Stimulated activated memory B cell treated with anti-CD40 and anti-IgM and Interleukin-4, amounts not matched to agents 10 μg/mL and 1 μg/mL and 100 μg/mL, for 72 hours (primary cell): ENCODE results near the gene RSPH3.

Experiments used
- ATAC-seq: fragments of 150-1000 bp; cut with Tn5 transposase; 2 replicates; pipeline ENCODE4 v1.10.0; 2021
- H3K27ac Mint-ChIP-seq: one replicate; pipeline ENCODE4 v1.8.0; 2022; ENCODE audit warnings: mild to moderate bottlenecking, mixed read lengths
- H3K27me3 Mint-ChIP-seq: one replicate; pipeline ENCODE4 v1.8.0; 2022; ENCODE audit warnings: mixed read lengths
- H3K36me3 Mint-ChIP-seq: one replicate; pipeline ENCODE4 v1.8.0; 2022; ENCODE audit warnings: mixed read lengths
- H3K4me1 Mint-ChIP-seq: one replicate; pipeline ENCODE4 v1.8.0; 2022; ENCODE audit warnings: mixed read lengths
- H3K4me3 Mint-ChIP-seq: one replicate; pipeline ENCODE4 v1.8.0; 2022; ENCODE audit warnings: mild to moderate bottlenecking, moderate library complexity, mixed read lengths
- H3K9me3 Mint-ChIP-seq: one replicate; pipeline ENCODE4 v1.8.0; 2022; ENCODE audit warnings: mixed read lengths

Gene RSPH3

GRCh38 chr6:158939255-158940159 lies 60.5 kb downstream of the RSPH3 start:
- Mint-ChIP-seq H3K4me3 (peak overlapping the region; percentile 76), H3K36me3 (peaks cover 9% of the 10 kb centered on the region), H3K27ac (peak overlapping the region; percentile 82), H3K27me3 (no peaks in the 10 kb centered on the region), H3K9me3 (peaks cover 6% of the 10 kb centered on the region), H3K4me1 (peaks cover 15% of the 10 kb centered on the region)
- ATAC-seq: peak; percentile 73

GRCh38 chr6:158938811-158939254 lies 61.2 kb downstream of the RSPH3 start:
- Mint-ChIP-seq H3K9me3 (peaks cover 6% of the 10 kb centered on the region), H3K27me3 (no peaks in the 10 kb centered on the region), H3K4me1 (peaks cover 15% of the 10 kb centered on the region), H3K27ac (peak overlapping the region; percentile 82), H3K4me3 (peak overlapping the region; percentile 76), H3K36me3 (peaks cover 9% of the 10 kb centered on the region)
- ATAC-seq: peak; percentile 70

GRCh38 chr6:158938220-158938619 lies 61.8 kb downstream of the RSPH3 start:
- H3K27ac Mint-ChIP-seq: peak overlapping the region; percentile 82
- peaks cover 4% of the 10 kb centered on the region for H3K9me3 Mint-ChIP-seq
- H3K4me1 Mint-ChIP-seq: peaks cover 15% of the 10 kb centered on the region
- no peak for ATAC-seq
- peak overlapping the region; percentile 4 for H3K4me3 Mint-ChIP-seq
- H3K27me3 Mint-ChIP-seq: no peaks in the 10 kb centered on the region
- H3K36me3 Mint-ChIP-seq: peaks cover 9% of the 10 kb centered on the region

GRCh38 chr6:158934157-158934556 lies 65.8 kb downstream of the RSPH3 start:
- Mint-ChIP-seq H3K4me1 (peaks cover 6% of the 10 kb centered on the region), H3K27me3 (no peaks in the 10 kb centered on the region), H3K36me3 (no peaks in the 10 kb centered on the region), H3K4me3 (no peak overlapping the region), H3K9me3 (no peaks in the 10 kb centered on the region), H3K27ac (no peak overlapping the region)
- no peak for ATAC-seq

GRCh38 chr6:158933079-158933595 lies 66.9 kb downstream of the RSPH3 start:
- Mint-ChIP-seq H3K4me1 (no peaks in the 10 kb centered on the region), H3K4me3 (no peak overlapping the region), H3K27me3 (no peaks in the 10 kb centered on the region), H3K9me3 (no peaks in the 10 kb centered on the region), H3K36me3 (no peaks in the 10 kb centered on the region), H3K27ac (no peak overlapping the region)
- no peak for ATAC-seq

- no peak for ATAC-seq
- peaks cover 6% of the 10 kb centered on the region for H3K4me1 Mint-ChIP-seq
- no peaks in the 10 kb centered on the region for H3K27me3 Mint-ChIP-seq
- no peak overlapping the region for H3K27ac Mint-ChIP-seq
- H3K36me3 Mint-ChIP-seq: no peaks in the 10 kb centered on the region
- peaks cover 4% of the 10 kb centered on the region for H3K9me3 Mint-ChIP-seq
- no peak overlapping the region for H3K4me3 Mint-ChIP-seq
Observed at GRCh38 chr6:158928068-158928467, 71.9 kb downstream of the RSPH3 start.

- Mint-ChIP-seq H3K9me3 (peaks cover 4% of the 10 kb centered on the region), H3K27me3 (no peaks in the 10 kb centered on the region), H3K36me3 (no peaks in the 10 kb centered on the region), H3K27ac (no peak overlapping the region), H3K4me1 (peaks cover 16% of the 10 kb centered on the region), H3K4me3 (no peak overlapping the region)
- no peak for ATAC-seq
Observed at GRCh38 chr6:158926414-158926813, 73.6 kb downstream of the RSPH3 start.

GRCh38 chr6:158924499-158925455 lies 75.2 kb downstream of the RSPH3 start:
- H3K36me3 Mint-ChIP-seq: no peaks in the 10 kb centered on the region
- no peaks in the 10 kb centered on the region for H3K27me3 Mint-ChIP-seq
- H3K4me3 Mint-ChIP-seq: no peak overlapping the region
- peaks cover 24% of the 10 kb centered on the region for H3K4me1 Mint-ChIP-seq
- peaks cover 4% of the 10 kb centered on the region for H3K9me3 Mint-ChIP-seq
- ATAC-seq: no peak
- no peak overlapping the region for H3K27ac Mint-ChIP-seq

GRCh38 chr6:158923805-158924498 lies 76.0 kb downstream of the RSPH3 start:
- no peak for ATAC-seq
- Mint-ChIP-seq H3K4me1 (peaks cover 24% of the 10 kb centered on the region), H3K36me3 (no peaks in the 10 kb centered on the region), H3K4me3 (no peak overlapping the region), H3K9me3 (peaks cover 4% of the 10 kb centered on the region), H3K27ac (no peak overlapping the region), H3K27me3 (no peaks in the 10 kb centered on the region)
